Neuron (in vitro differentiated cells): ENCODE measurements around the gene BRS3.

ENCODE experiments used
- H2AFZ ChIP-seq: one replicate; pipeline ENCODE4 v1.6.1; 2013; ENCODE audit warnings: low read depth, mild to moderate bottlenecking, inconsistent platforms, low read length, moderate library complexity
- H3K27me3 ChIP-seq: one replicate; pipeline ENCODE4 v1.6.1; 2013; ENCODE audit warnings: low read length; ENCODE audit not compliant: insufficient read depth
- H3K36me3 ChIP-seq: one replicate; pipeline ENCODE4 v1.6.1; 2013; ENCODE audit warnings: low read length; ENCODE audit not compliant: insufficient read depth
- H3K4me1 ChIP-seq: one replicate; pipeline ENCODE4 v1.6.1; 2013; ENCODE audit warnings: low read length; ENCODE audit not compliant: insufficient read depth
- H3K4me3 ChIP-seq: 2 replicates; pipeline ENCODE4 v1.5.1; 2013; ENCODE audit warnings: mild to moderate bottlenecking, low read length, moderate library complexity
- H3K9me3 ChIP-seq: one replicate; pipeline ENCODE4 v1.6.1; 2013; ENCODE audit warnings: low read length

BRS3 gene

GRCh38 chrX:136519069-136519468 lies 31.3 kb downstream of the BRS3 start:
- H2AFZ ChIP-seq: no peak overlapping the region
- no peaks in the 10 kb centered on the region for H3K36me3 ChIP-seq
- no peak overlapping the region for H3K4me3 ChIP-seq
- H3K9me3 ChIP-seq: no peaks in the 10 kb centered on the region
- H3K27me3 ChIP-seq: peaks cover 2% of the 10 kb centered on the region
- H3K4me1 ChIP-seq: no peaks in the 10 kb centered on the region

GRCh38 chrX:136523770-136524169 lies 36.0 kb downstream of the BRS3 start:
- no peaks in the 10 kb centered on the region for H3K36me3 ChIP-seq
- no peaks in the 10 kb centered on the region for H3K4me1 ChIP-seq
- peaks cover 13% of the 10 kb centered on the region for H3K27me3 ChIP-seq
- no peaks in the 10 kb centered on the region for H3K9me3 ChIP-seq
- H3K4me3 ChIP-seq: no peak overlapping the region
- H2AFZ ChIP-seq: no peak overlapping the region

DNA sequence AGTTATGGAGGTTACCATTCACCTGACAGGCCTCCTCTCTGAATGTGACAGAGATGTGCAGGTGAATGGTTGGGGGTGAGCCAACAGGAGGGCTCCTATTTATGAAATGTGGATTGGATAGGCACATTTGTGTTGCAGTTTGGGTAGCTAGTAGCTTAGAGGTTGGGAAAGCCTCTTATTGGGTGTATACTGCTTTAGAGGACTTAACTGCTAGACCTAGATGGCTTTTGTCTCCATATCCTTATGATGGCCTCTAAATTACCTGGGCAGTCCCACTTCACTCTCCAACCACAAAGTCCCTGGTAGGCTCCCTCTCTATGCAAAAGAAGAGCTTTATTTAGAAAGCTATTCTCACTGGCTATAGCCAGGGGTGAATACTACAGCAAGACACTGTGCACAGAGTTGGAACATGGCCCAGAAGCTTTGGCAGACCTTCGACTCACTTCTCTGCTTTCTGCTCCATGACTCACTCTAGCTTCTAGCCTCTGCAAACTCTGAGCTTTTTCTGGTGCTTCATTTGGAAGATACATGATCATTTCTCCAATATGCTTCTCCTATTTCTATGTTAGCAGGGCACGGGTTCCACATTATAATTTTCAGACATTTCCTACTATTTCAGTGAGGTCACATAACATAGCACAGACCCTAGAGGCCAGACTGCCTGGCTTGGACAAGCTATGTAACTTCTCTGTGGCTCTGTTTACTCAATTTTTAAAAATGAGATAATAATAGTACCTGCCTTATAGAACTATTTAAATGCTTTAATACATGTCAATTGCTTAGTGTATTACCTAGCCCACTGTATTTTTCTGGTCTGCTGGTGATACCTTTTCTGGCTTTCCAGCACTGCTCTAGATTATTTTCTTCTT lies 38.2 kb downstream of the BRS3 start:
- no peak overlapping the region for H3K4me3 ChIP-seq
- H3K4me1 ChIP-seq: no peaks in the 10 kb centered on the region

GRCh38 chrX:136528645-136529315 lies 41.0 kb downstream of the BRS3 start:
- Histone ChIP-seq H3K9me3 (no peaks in the 10 kb centered on the region), H2AFZ (no peak overlapping the region), H3K36me3 (no peaks in the 10 kb centered on the region), H3K4me1 (no peaks in the 10 kb centered on the region), H3K27me3 (peaks cover 18% of the 10 kb centered on the region), H3K4me3 (no peak overlapping the region)

More for the DNA sequence above, 38.2 kb downstream of the BRS3 start:
- H3K9me3 ChIP-seq: no peaks in the 10 kb centered on the region
- H3K36me3 ChIP-seq: no peaks in the 10 kb centered on the region
- H2AFZ ChIP-seq: no peak overlapping the region
- H3K27me3 ChIP-seq: peaks cover 14% of the 10 kb centered on the region

- peaks cover 17% of the 10 kb centered on the region for H3K27me3 ChIP-seq
Measured at GRCh38 chrX:136529795-136530194, 42.0 kb downstream of the BRS3 start.

GRCh38 chrX:136531951-136532350 lies 44.2 kb downstream of the BRS3 start, which contains the start of gene VGLL1:
VGLL1 (plus strand) TSS chrX:136532215; CDS start chrX:136536021, 3,806 bp downstream.
- H3K4me3 ChIP-seq: no peak within 1 kb of the TSS
- H3K4me1 ChIP-seq: no peaks in the 10 kb centered on the region
- H2AFZ ChIP-seq: no peak within 1 kb of the TSS
- no peaks in the 10 kb centered on the region for H3K36me3 ChIP-seq
- H3K9me3 ChIP-seq: no peaks in the 10 kb centered on the region
- H3K27me3 ChIP-seq: peaks cover 14% of the 10 kb centered on the region

More at GRCh38 chrX:136529795-136530194, 42.0 kb downstream of the BRS3 start:
- H3K36me3 ChIP-seq: no peaks in the 10 kb centered on the region
- H3K9me3 ChIP-seq: no peaks in the 10 kb centered on the region
- H3K4me3 ChIP-seq: no peak overlapping the region
- H2AFZ ChIP-seq: no peak overlapping the region
- H3K4me1 ChIP-seq: no peaks in the 10 kb centered on the region

DNA sequence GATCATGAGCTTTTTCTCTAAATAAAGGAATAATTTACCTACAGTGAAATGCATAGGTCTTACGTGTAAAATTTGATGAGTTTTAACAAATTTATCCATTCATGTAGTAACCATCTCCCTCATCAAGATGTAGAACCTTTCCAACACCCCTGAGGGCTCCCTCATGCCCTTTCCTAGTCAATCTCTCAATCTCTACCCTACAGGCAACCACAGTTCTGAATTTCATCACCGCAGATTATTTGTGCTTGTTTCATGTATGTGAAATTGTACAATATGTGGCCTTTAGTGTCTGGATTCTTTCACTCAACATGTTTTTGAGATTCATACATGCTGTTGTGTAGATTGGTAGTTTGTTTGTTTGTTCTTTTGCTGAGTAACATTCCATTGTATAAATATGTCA lies 46.4 kb downstream of the BRS3 start:
- Histone ChIP-seq H3K4me3 (no peak overlapping the region), H3K9me3 (no peaks in the 10 kb centered on the region), H2AFZ (no peak overlapping the region), H3K4me1 (no peaks in the 10 kb centered on the region), H3K36me3 (no peaks in the 10 kb centered on the region), H3K27me3 (peaks cover 13% of the 10 kb centered on the region)

DNA sequence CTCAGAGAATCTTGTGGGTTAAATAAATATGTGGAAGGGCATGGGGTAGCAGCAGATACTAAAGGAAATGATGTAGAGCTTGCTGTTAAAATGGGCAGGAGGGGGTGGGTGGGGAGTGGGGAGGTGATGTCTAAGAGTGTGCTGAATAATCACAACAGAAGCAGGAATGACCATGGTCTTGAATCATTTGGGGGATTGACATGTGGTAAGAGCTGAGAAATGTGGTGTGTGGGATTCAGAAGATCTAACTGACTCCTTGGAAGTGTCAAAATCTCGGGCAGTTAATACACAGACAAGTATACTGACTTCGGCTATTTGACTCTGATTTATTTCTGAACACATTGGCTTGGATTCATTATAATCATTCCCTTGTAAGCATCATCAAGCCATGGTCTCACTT lies 51.1 kb downstream of the BRS3 start:
- Histone ChIP-seq H2AFZ (no peak overlapping the region), H3K4me3 (no peak overlapping the region), H3K27me3 (peaks cover 8% of the 10 kb centered on the region), H3K36me3 (no peaks in the 10 kb centered on the region), H3K4me1 (no peaks in the 10 kb centered on the region), H3K9me3 (no peaks in the 10 kb centered on the region)

- Histone ChIP-seq H3K4me3 (no peak overlapping the region), H2AFZ (no peak overlapping the region), H3K9me3 (no peaks in the 10 kb centered on the region), H3K27me3 (peaks cover 4% of the 10 kb centered on the region), H3K4me1 (no peaks in the 10 kb centered on the region), H3K36me3 (no peaks in the 10 kb centered on the region)
Measured at GRCh38 chrX:136540226-136540625, 52.5 kb downstream of the BRS3 start.

DNA sequence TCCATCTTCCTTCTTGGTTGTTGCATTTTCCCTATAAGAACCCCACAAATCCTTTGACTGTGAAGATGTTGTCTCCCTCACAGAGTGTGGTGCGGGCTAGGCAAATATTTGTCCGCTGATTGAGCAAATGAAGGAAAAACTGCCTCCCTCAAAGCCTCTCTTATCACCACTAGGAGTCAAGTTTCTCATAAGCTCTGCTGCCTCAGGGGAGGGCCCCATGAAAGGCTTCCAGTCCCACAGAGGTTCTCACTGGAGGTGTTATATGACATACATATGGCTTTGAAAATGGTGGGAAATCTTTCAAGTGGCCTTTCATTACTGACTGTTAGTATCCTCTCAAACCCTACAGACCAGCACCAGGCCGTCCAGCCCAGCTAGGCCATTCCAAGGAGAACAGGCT lies 53.5 kb downstream of the BRS3 start:
- no peak overlapping the region for H3K4me3 ChIP-seq
- no peaks in the 10 kb centered on the region for H3K36me3 ChIP-seq

GRCh38 chrX:136542281-136542680 lies 54.5 kb downstream of the BRS3 start:
- Histone ChIP-seq H3K27me3 (peaks cover 10% of the 10 kb centered on the region), H2AFZ (no peak overlapping the region), H3K4me1 (no peaks in the 10 kb centered on the region), H3K4me3 (no peak overlapping the region), H3K36me3 (no peaks in the 10 kb centered on the region), H3K9me3 (no peaks in the 10 kb centered on the region)

More for the DNA sequence above, 53.5 kb downstream of the BRS3 start:
- H3K27me3 ChIP-seq: peaks cover 9% of the 10 kb centered on the region
- no peak overlapping the region for H2AFZ ChIP-seq
- no peaks in the 10 kb centered on the region for H3K4me1 ChIP-seq
- no peaks in the 10 kb centered on the region for H3K9me3 ChIP-seq
